ENCODE results near the gene AHRR.

AHRR gene

DNA sequence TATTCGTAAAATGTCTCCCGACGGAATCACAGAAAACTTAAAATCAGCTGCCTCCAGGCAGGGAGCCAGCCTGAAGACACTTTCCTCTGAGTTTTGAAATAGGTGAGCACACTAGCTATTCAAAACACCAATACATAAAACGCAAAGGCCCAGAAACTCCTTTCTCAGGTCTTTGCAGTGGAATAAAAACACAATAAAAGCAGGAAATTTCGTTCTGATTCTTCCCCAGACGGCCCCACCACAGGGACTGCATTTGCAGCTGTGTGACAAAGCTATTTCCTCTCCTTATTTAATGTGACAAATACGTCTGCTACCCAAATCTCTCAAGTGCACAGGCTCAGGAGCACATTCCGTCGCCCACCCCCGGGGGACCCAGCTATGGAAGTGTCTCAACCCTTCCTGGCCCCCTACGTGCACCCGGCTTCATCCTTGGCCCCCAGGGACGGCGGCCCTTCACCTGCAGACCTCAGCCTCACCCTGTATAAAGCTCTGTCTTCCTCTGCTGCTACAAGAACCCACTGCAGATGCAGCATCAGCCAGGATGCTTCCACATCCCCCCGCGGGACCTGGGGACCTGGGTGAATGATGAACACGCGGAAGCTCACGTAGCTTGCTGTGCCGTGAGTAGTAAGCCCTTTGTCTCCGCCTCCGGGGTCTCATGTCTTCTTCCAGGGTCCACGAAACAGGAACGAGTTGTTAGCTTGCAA lies 24.9 kb downstream of the AHRR start:
- no peak for DNase-seq (ENCODE audit: low read depth in 2 of 2)

DNA sequence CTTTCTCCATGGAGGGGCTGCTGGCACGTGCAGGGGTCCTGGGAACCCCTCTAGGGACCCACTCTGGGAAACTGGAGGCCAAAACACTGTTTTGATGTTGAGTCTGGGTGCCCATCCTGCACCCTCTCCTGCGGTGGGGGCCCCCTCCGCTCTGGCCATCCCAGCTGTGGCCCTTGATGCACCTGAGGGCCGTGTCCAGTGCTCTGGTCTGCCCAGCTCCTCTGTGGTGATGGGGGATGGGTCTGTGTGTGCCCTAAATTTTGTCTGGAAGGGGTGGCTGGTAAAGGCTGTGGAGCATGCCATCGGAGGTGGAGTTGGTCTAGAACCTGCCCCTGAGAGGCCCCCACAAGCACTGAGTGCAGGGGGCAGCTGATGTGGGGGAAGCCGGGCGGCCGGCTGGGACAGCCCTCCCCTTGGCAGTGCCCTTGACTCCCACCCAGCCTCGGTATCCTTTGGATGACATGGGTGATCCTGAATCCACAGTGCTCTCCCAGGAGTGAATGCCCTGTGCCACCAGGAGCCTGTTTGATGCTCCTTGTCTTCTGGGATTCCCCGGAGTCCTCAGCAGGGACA lies 26.3 kb downstream of the AHRR start:
- no peak for DNase-seq (ENCODE audit: low read depth in 2 of 2)

DNA sequence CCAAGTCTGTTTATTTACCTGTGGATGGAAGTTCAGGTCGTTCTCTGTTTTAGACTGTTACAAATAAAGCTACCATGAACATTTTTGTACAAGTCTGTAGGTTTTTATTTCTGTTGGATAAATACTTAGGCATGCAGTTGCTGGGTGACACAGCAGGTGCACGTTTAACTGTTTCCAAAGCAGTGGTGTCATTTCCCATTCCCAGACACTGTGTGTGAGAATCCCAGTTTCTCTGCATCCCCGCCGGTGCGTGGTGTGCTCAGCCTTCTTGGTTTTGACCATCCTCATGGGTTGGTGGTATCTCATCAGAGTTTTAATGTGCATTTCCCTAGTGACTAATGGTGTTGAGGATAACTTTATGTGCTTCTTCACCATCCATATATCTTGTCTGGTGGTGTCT lies 27.2 kb downstream of the AHRR start:
- no peak for DNase-seq (ENCODE audit: low read depth in 2 of 2)

DNA sequence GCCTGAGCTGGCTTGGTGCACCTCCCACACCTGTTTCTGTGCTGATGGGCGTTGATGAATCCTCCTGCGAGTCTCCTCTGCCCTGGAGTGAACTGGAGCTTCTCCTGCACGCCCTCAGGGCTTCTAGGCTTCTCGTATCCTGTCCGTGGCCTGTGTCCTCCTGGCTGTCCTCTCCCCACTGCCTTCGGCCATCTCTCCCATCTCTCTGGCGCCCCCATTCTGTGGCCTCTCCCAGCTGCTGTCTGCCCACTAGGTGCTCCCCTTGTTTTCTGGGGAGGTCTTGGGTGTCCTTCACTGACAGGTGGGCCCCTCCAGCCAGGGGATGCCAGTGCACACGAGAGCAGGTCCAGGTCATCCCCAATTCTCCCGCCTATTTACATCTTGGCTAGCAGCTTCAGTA lies 28.8 kb downstream of the AHRR start:
- no peak for DNase-seq (ENCODE audit: low read depth in 2 of 2)

DNA sequence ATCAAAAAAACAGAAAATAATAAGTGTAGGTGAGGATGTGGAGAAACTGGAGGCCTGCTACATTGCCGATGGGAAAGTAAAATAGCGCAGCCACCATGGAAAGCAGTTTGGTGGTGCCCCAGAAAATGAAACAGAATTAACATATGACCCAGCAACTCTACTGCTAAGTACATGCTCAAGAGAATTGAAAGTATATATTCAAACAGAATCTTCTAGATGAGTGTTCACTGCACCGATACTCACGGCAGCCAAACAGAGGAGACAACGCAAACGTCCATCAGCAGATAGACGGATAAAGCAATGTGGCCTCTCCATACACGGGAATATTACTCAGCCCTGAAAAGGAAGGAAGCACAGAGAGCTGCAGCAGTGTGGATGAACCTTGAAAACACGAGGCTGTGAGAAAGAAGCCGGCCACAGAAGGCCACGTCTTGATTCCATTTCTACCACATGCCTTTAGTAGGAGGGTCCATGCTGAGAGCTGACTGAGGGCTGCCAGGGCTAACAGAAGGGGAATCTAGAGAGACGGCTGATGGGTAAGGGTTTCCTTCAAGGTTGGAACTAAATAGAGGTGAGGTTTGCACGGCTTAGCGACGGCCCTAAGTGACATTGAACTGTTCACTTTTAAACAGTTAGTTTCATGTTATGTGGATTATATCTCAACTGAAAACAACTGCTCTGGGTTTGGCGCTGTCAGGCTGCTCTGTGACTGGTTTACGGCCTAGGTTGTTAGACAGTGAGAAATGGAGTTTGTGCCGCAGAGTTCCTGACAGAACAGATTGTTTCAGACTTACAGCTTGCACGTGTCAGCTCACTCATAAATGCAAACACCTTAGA lies 29.8 kb downstream of the AHRR start:
- no peak for DNase-seq (ENCODE audit: low read depth in 2 of 2)

DNA sequence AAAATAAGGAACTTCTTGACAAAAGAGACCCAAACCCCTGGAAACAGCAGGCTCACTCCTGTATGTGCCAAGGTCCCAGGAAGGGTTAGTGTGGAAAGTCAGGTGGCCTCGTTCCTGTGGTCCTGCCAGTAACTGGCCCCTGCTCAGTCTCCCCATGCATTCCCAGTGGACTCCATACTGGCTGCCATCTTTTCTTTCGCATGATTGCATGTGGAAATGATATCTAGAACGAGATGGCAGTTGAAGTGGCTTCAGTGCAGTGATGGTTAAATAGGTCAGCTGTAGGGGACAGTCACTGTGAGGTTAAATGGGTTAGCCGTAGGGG lies 30.4 kb downstream of the AHRR start:
- no peak for DNase-seq (ENCODE audit: low read depth in 2 of 2)

DNA sequence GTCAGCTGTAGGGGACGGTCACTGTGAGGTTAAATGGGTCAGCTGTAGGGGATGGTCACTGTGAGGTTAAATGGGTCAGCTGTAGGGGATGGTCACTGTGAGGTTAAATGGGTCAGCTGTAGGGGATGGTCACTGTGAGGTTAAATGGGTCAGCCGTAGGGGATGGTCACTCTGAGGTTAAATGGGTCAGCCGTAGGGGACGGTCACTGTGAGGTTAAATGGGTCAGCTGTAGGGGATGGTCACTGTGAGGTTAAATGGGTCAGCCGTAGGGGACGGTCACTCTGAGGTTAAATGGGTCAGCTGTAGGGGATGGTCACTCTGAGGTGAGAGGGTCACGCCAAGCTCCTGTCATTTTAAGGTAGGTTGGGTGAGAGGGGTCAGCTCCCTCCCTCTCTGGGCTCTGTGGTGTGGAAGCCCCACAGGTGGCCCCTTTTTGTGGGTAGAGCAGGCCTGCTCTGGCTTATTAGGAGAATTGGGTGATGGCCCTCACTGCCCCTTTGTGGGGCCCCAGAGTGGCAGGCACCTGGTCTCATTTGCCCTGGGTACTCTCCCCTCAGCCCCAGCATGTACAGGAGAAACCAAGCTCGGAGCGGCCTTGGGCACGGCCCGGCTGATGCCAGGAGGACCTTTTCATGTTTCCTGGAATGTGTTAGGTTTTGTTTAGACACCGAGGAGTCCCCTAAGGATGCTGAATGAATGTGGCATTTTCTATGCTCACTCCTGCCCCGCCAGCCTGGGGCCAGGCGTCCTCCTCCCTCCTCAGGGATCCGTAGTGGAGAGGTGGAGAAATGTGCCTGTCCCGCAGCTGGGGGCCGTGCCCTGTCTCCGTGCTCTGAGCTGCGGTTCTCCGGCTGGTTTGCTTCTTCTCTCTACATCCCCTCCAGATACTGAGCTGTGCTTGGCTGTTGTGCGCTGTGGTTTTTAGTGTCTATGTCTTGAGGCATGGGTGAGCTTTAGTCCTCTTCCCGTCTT lies 31.4 kb downstream of the AHRR start:
- DNase-seq (ENCODE audit: low read depth in 2 of 2) = no peak

DNA sequence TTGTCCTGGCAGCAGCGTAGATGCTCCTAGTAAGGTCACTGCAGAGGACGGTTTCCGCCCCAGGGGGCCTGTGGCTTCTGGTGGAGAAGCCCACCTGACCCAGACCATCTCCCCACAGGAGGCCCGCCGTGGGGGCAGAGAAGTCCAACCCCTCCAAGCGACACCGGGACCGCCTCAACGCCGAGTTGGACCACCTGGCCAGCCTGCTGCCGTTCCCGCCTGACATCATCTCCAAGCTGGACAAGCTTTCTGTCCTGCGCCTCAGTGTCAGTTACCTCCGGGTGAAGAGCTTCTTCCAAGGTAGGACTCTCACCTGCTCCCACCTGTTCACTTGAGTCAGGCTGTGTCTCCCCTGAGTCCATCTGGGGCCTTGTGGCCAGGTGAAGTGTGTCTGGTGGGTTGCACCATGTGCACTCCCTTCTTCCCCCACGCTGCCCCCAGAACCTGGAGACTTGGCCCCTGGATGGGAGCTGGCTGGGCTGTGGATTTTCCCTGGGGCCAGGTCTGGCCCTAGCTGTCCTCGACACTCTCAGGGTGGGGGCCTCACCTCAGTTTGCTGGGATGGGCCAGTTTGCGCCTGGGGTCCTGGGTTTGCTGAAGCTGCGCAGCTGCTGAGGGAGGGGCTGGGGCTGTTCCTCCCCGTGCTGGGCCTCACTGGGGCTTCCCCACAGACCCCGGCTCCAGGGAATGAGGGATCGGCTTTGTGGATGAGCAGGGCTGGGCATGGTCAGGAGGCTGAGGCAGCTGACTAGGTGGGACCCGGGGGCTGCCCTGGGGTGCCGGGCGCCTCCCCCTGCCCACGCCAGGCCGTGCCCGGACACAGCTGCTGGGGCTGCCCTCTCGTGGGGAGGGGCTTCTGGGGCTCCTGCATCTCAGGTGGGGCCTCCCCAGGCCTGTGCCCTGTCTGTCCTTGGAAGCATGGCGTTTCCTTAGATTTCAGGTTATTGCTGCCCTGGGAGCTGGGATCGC lies 32.4 kb downstream of the AHRR start:
- no peak for DNase-seq (ENCODE audit: low read depth in 2 of 2)

DNA sequence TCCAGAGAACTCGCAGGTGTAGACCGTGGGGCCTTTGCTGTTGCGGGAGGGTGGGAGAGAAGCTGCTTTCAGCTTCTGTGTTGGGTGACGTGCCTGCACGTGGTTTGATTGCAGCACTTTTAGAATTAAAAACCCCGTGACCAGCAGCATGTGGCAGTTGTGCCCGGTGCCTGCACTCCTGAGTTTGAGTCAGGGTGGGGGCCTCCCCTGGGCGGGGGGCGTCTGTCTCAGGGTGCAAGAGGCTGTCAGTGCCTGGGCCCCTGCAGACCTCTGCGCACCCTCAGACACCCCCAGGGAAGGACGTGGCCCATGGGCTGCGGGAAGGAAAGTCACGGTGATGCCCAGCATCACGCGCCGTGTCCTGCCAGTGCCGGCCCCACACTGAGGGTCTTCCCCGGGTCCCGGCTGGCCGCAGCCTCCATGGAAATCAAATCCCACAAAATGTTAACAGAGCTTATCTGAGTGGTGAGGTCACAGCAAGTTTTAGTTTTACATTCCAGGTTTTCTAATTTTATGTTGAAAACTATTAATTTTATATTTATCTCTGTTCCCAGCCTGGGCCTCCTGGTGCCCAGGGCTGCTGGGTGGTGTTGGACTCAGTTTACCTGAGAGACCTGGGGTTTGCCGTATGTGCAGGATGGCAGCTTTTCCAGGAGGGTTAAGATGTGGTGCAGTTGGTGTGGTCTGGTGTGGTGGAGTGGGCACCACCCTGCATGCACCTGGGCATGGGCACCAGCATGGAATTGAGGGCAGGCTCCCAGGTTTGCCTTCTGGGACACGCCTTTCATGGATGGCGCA lies 33.3 kb downstream of the AHRR start:
- DNase-seq (ENCODE audit: low read depth in 2 of 2) = no peak

DNA sequence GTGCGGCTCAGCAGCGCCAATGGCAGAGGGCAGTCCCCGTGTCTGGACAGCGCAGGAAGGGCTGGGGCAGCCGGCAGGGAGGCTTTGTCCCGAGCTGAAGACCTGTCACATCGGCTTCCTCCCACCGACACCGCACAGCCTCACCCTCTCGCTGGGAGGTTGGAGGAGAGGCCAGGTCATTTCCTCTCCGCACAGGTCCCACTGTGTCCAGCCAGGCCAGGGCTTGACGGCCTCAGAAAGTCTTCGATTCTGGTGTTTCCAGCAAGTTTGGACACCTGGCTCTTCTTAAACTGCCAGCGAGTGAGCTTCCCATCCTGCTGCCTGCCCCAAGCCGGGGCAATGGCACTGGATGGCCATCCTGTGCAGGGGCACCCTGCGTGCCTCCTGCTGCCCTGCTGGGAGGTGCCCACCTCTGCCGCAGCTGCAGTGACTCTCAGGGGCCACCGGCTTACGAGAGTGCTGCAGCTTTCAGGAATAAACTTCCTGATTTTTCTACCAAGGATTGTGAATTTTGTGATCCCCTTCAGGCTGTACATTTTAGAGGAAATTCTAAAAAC lies 33.9 kb downstream of the AHRR start:
- DNase-seq (ENCODE audit: low read depth in 2 of 2) = no peak

DNA sequence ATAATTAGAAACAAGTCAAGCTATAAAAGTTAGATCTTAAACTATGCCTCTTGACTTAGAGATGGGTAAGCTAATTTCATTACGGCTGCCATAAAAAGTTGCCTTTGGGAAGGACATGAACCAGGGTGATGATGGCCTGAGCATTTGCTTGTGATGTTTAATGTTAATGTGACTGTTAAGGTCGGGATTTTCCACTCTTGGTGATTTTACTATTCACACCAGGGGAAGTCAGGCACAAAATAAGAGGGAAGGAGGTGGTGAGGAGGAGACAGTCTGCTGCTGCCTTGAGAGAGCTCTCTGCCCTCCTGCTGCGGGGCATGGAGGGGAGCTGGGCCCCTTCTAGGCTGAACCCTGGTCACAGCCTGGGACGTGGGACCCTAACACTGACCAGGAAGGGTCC lies 34.4 kb downstream of the AHRR start:
- no peak for DNase-seq (ENCODE audit: low read depth in 2 of 2)

DNA sequence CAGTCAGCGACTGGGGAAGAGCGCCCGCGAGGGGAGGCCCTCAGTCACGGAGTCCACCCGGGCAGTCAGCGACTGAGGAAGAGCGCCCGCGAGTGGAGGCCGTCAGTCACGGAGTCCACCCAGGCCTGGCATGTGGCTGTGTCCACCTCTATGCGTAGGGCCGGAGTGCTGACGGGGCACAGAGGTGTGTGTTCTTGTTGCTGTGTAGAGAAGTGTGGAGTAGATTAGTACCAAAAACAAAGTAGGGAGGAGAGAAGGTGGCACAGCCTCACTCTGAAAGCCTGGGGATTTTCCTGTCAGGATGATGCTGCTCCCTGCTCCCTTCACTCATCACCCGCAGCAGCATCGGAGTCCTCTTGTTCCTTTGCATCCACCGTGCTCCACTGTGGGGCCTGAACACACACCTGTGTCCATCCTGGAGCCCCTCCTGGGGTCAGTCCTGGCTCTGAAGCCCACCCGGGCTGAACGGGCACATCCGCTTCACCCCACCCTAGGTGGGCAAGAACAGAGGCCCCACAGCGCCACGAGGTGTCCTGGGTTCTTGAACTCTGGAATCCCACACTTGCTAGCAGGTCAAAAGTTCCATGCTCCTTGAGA lies 37.9 kb downstream of the AHRR start:
- no peak for DNase-seq (ENCODE audit: low read depth in 2 of 2)

DNA sequence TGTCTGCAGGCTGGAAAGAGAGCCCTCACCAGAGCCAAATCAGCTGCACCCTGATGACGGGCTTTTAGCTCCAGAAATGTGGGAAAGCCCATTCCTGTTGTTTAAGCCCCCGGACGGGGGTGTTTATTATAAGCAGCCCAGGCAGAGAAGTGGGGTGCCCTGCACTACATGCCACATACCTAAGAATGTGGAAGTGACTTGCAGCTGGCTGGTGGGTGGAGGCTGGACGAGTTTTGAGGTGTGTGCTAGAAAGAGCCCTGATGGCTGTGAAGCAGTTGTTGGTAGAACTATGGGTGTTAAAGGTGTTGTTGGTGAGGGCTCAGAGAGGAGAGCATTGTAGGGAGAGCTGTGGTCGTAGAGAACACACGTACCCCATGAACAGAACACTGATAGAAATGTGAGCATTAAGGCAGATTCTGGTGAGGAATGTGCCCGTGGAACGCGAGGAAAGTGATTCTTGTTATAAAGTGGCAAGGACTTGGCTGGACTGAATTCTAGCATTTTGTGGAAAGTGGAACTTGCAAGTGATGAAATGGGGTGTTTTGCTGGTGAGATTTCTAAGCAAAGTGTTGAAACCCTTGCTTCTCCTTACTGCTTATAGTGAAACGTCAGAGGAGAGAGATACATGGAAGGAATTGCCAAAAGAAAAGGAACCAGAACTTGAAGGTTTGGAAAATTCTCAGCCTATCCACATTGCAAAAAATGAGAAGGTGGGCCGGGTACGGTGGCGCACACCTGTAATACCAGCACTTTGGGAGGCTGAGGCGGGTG lies 38.9 kb downstream of the AHRR start:
- DNase-seq (ENCODE audit: low read depth in 2 of 2) = no peak

DNA sequence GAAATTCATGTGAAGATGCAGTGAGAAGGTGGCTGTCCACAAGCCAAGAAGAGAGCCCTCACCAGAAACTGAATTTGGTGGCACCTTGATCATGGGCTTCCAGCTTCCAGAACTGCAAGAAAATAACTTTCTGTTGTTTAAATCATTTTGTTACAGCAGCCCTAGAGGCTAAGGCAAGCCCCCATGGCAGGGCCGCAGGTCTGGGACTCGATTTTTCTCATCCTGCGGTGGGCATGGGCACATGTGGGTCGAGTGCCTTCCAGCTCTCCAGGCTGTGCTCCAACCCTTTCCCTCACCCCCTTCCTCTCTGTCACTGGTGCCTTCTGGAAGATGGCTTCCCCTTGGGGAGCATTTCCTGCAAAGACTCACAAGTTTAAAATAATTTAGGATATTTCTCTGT lies 40.7 kb downstream of the AHRR start:
- no peak for DNase-seq (ENCODE audit: low read depth in 2 of 2)

DNA sequence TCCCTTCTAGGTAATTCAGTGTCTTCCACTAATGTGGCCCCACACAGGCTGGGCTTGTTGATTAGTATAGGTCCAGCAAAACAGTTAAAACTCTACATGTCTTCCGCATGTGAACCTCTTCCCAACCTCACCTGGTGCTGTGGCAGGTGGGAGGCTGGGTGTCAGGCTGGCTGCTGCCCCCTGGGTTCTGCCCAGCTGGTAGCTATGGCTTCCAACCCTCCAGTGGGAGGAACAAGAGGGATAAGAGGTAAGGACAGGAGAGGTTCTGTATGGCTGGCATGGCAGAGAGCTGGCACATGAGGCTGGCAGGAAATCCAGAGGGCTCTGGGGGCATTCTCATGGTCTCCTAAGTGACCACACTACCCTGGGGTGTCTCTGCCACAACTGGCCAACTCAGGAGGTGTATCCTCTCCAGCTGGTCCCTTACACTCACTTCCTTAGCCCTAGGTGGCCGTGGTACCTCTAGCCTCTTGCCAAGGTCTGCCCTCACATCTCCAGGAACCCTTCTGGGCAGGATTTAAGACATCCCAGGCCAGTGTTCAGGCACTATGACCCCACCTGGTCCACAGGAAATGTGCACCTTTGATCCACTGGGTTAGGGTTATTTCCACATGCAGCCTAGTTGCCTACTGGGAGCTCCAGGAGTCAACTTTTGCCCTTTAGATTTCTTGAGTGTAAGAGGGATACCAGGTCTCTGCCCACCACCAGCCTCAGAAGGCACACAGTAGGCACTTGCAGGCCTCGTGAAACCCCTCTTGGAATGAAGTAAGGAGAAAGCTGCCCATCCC lies 41.7 kb downstream of the AHRR start:
- no peak for DNase-seq (ENCODE audit: low read depth in 2 of 2)

DNA sequence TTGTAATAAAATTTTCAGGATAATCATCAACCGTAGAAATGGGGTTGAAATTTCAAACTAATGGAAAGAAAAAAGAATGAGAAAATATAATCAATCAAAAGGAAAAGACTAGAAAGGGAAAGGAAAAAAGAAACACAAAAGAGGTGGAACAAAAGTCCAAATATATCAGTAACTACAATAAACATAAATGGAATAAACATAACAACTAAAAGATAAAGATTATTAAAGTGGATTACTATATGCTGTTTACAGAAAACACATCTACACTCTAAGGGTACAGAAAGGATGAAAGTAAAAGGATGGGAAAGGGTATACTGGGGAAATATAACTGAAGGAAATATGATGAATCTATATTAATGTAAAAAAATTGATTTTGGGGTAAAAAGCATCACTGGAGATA lies 43.0 kb downstream of the AHRR start:
- no peak for DNase-seq (ENCODE audit: low read depth in 2 of 2)

DNA sequence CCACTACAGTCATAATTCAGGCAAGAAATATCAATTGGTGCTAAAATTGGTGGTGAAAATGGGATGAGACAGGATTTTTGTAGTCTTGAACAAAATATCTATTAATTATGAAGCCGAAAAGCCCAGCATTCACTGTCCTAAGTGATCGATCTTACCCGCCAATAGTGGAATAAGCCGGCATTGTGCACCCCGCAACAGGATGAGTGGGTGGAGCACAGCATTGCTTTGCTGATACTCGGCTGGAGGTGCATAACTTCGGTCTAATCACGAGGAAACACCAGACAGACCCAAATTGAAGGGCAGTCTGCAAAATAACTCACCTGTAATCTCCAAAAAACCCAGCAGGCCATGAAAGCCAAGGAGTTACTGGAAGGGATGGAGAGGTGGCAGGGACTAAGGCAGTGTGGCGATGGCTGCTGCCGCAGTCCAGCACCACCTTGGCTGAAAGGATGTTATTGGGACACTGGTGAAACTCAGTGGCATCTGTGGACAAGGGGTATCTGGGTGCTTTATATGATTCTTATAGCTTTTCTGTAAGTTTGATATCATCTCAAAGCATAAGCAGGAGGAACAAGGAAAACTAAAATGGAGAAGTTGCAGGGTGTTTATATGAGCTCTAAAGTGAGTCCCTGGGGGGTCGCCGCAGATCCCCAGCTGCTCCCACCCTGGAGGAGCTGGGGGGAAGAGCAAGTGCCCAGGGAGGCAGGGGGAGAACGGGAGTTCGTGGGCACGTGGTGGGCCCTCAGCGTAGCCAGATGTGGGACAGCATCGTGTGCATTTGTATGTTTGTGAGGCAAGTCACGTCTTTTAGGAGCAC lies 45.2 kb downstream of the AHRR start:
- no peak for DNase-seq (ENCODE audit: low read depth in 2 of 2)

Data from stimulated activated CD4-positive, alpha-beta T cell treated with anti-CD3 and anti-CD28 coated beads, Interleukin-1b, Interleukin-23, amount 100 ng/mL, for 4 hours (primary cell).